IMR-90 (cell line): ENCODE results near the gene SLC10A3. TPM values are rescaled to one million over a fixed set of nuclear protein-coding genes. Genes with fewer than 3 reads are reported as not detected.

ENCODE experiments used
- ATAC-seq: fragments of 200-7000 bp; cut with Tn5 transposase; 2 replicates; pipeline ENCODE4 v1.9.1; 2020; ENCODE audit warnings: low read depth, mild to moderate bottlenecking, moderate library complexity
- BruUV-seq: library from RNA; stranded (reverse); fragments of 400-500 nt; replicated peaks from 2 replicates; lab custom pipeline; 2021; lab: Mats Ljungman, UMichigan
- CTCF ChIA-PET: fragments of 300-600 bp; formaldehyde crosslinking; extraction: SDS; loops from one replicate; lab custom pipeline; 2021; ENCODE audit warnings: antibody characterized with exemption; lab: Yijun Ruan, JAX
- POLR2A ChIA-PET: fragments of 300-600 bp; sonication (Branson Sonifier 250); formaldehyde crosslinking; loops from one replicate; lab custom pipeline; 2022; ENCODE audit warnings: antibody characterized with exemption; ENCODE audit not compliant: unreplicated experiment; lab: Charles Lee
- DNase-seq: peaks from one replicate; pipeline ENCODE4 v3.0.0; 2013
- H2AFZ ChIP-seq: replicated peaks from 2 replicates; pipeline ENCODE3; 2013; ENCODE audit warnings: low read length, mild to moderate bottlenecking; ENCODE audit not compliant: poor library complexity
- H2AK5ac ChIP-seq: 2 replicates; pipeline ENCODE4 v1.6.1; 2013; ENCODE audit warnings: low read depth, low read length, inconsistent platforms
- H2AK9ac ChIP-seq: replicated peaks from 2 replicates; pipeline ENCODE3; 2013; ENCODE audit warnings: mild to moderate bottlenecking, low read depth, low read length, moderate library complexity; ENCODE audit not compliant: poor library complexity
- H2BK120ac ChIP-seq: 2 replicates; pipeline ENCODE4 v1.6.1; 2013; ENCODE audit warnings: low read depth, low read length, inconsistent platforms
- H2BK15ac ChIP-seq: 3 replicates; pipeline ENCODE4 v1.6.1; 2013; ENCODE audit warnings: low read depth, low read length, inconsistent platforms
- H2BK20ac ChIP-seq: 2 replicates; pipeline ENCODE4 v1.6.1; 2013; ENCODE audit warnings: low read depth, mild to moderate bottlenecking, inconsistent platforms, low read length, moderate library complexity
- H2BK5ac ChIP-seq: 2 replicates; pipeline ENCODE4 v1.6.1; 2013; ENCODE audit warnings: mild to moderate bottlenecking, low read depth, low read length, inconsistent platforms; ENCODE audit not compliant: poor library complexity, severe bottlenecking
- H3K14ac ChIP-seq: replicated peaks from 2 replicates; pipeline ENCODE4 v1.6.1; 2013; ENCODE audit warnings: low read depth, low read length, inconsistent platforms
- H3K18ac ChIP-seq: 2 replicates; pipeline ENCODE4 v1.6.1; 2013; ENCODE audit warnings: low read depth, low read length, control low read depth
- H3K23ac ChIP-seq: 2 replicates; pipeline ENCODE4 v1.6.1; 2013; ENCODE audit warnings: low read depth, low read length, inconsistent platforms
- H3K27ac ChIP-seq: 2 replicates; pipeline ENCODE4 v1.5.1; 2013; ENCODE audit warnings: mild to moderate bottlenecking, control low read depth, low read length; ENCODE audit not compliant: insufficient read depth
- H3K27me3 ChIP-seq: 2 replicates; pipeline ENCODE4 v1.6.1; 2013; ENCODE audit warnings: low read length; ENCODE audit not compliant: control insufficient read depth, insufficient read depth
- H3K36me3 ChIP-seq: 2 replicates; pipeline ENCODE4 v1.6.1; 2013; ENCODE audit warnings: low read length, mixed read lengths; ENCODE audit not compliant: control insufficient read depth, insufficient read depth
- H3K4ac ChIP-seq: 2 replicates; pipeline ENCODE4 v1.6.1; 2013; ENCODE audit warnings: low read depth, low read length, inconsistent platforms
- H3K4me1 ChIP-seq: 2 replicates; pipeline ENCODE4 v1.6.1; 2013; ENCODE audit warnings: low read length, mixed read lengths; ENCODE audit not compliant: control insufficient read depth, insufficient read depth
- H3K4me2 ChIP-seq: 2 replicates; pipeline ENCODE4 v1.6.1; 2013; ENCODE audit warnings: low read depth, mild to moderate bottlenecking, control low read depth, low read length, moderate library complexity
- H3K4me3 ChIP-seq: 2 replicates; pipeline ENCODE4 v1.5.1; 2013; ENCODE audit warnings: low read depth, mild to moderate bottlenecking, control low read depth, low read length, moderate library complexity; ENCODE audit not compliant: insufficient read depth
- H3K56ac ChIP-seq: 2 replicates; pipeline ENCODE4 v1.6.1; 2013; ENCODE audit warnings: low read length, inconsistent platforms; ENCODE audit not compliant: insufficient read depth; ENCODE audit errors: extremely low read depth
- H3K79me1 ChIP-seq, 2 experiments: 2 replicates each; pipeline ENCODE4 v1.6.1; 2013; ENCODE audit warnings: low read length in 2 of 2, inconsistent platforms in 1 of 2, low read depth in 1 of 2
- H3K9ac ChIP-seq: 2 replicates; pipeline ENCODE4 v1.6.1; 2013; ENCODE audit warnings: low read depth, low read length, control low read depth
- H3K9me1 ChIP-seq: 2 replicates; pipeline ENCODE4 v1.6.1; 2013; ENCODE audit warnings: low read length, inconsistent platforms; ENCODE audit not compliant: insufficient read depth
- H3K9me3 ChIP-seq: 2 replicates; pipeline ENCODE4 v1.6.1; 2013; ENCODE audit warnings: low read length; ENCODE audit not compliant: control insufficient read depth, insufficient read depth
- H4K20me1 ChIP-seq: 2 replicates; pipeline ENCODE4 v1.6.1; 2013; ENCODE audit warnings: low read length, inconsistent platforms; ENCODE audit not compliant: insufficient read depth
- H4K5ac ChIP-seq: 2 replicates; pipeline ENCODE4 v1.6.1; 2013; ENCODE audit warnings: mild to moderate bottlenecking, low read depth, low read length, control low read depth
- H4K8ac ChIP-seq, 2 experiments: 2 replicates each; pipeline ENCODE4 v1.6.1; 2013; ENCODE audit warnings: low read depth in 2 of 2, low read length in 2 of 2, control low read depth in 1 of 2, inconsistent platforms in 1 of 2
- H4K91ac ChIP-seq: 2 replicates; pipeline ENCODE4 v1.6.1; 2013; ENCODE audit warnings: low read depth, low read length, inconsistent platforms; ENCODE audit not compliant: insufficient read depth
- BHLHE40 ChIP-seq: fragments of 150-350 bp; IDR thresholded peaks from 2 replicates; pipeline ENCODE4 v1.6.1; 2016; ENCODE audit warnings: mild to moderate bottlenecking, low read depth, low read length
- CHD1 ChIP-seq: IDR thresholded peaks from 2 replicates; pipeline ENCODE4 v1.6.1; 2012; ENCODE audit warnings: low read depth, low read length, improper control_type of control experiment
- FOS ChIP-seq: fragments of 150-350 bp; IDR thresholded peaks from 2 replicates; pipeline ENCODE4 v1.6.1; 2016; ENCODE audit warnings: low read depth, low read length
- MAFK ChIP-seq: IDR thresholded peaks from 2 replicates; pipeline ENCODE4 v1.6.1; 2012; ENCODE audit warnings: low read depth, low read length, improper control_type of control experiment
- MAZ ChIP-seq: IDR thresholded peaks from 2 replicates; pipeline ENCODE4 v1.6.1; 2012; ENCODE audit warnings: low read depth, mild to moderate bottlenecking, low read length, improper control_type of control experiment, moderate library complexity, borderline replicate concordance
- MXI1 ChIP-seq: IDR thresholded peaks from 2 replicates; pipeline ENCODE4 v1.6.1; 2012; ENCODE audit warnings: low read depth, mild to moderate bottlenecking, low read length, moderate library complexity, borderline replicate concordance
- NFE2L2 ChIP-seq: fragments of 150-350 bp; IDR thresholded peaks from 2 replicates; pipeline ENCODE4 v1.6.1; 2016; ENCODE audit warnings: low read depth, mild to moderate bottlenecking, low read length
- POLR2A ChIP-seq: IDR thresholded peaks from 2 replicates; pipeline ENCODE4 v1.6.1; 2012; ENCODE audit warnings: mild to moderate bottlenecking, low read depth, low read length
- RAD21 ChIP-seq: IDR thresholded peaks from 2 replicates; pipeline ENCODE4 v1.6.1; 2012; ENCODE audit warnings: low read length, improper control_type of control experiment
- RCOR1 ChIP-seq: IDR thresholded peaks from 2 replicates; pipeline ENCODE4 v1.6.1; 2012; ENCODE audit warnings: mild to moderate bottlenecking, low read length, improper control_type of control experiment; ENCODE audit not compliant: insufficient replicate concordance
- WGBS, 2 experiments: methylation state at CpG; one replicate each; pipeline versions ENCODE4 v1.1.5 to v1.1.7; 2013; ENCODE audit warnings: missing lambda C conversion rate in 2 of 2; ENCODE audit not compliant: insufficient read length in 1 of 2; ENCODE audit errors: extremely low coverage in 2 of 2; 5-methylcytosine and 5-hydroxymethylcytosine counted together
- dilution Hi-C: fragments of 300-500 bp; cut with HindIII; formaldehyde crosslinking; loops from one replicate; pipeline ENCODE4 v1.14.3; 2018; ENCODE audit warnings: low sequenced_read_pairs; ENCODE audit not compliant: unreplicated experiment
- in situ Hi-C: fragments of 300-500 bp; cut with MboI; formaldehyde crosslinking; loops from 3 replicates; pipeline ENCODE4 v1.14.3; 2019; ENCODE audit warnings: low sequenced_read_pairs, inconsistent platforms, mixed read lengths
- intact Hi-C: fragments of 100-400 bp; cut with micrococcal nuclease; formaldehyde crosslinking; loops from 2 replicates; pipeline ENCODE4 v1.10.0; 2022
- polyA plus RNA-seq, 3 experiments: library from polyadenylated mRNA; depleted of rRNA; stranded (reverse); fragments of >200 nt; gene quantifications; 2 replicates each; pipeline ENCODE4 v1.2.3, GENCODE V29; 2012; ENCODE audit warnings: low replicate concordance in 1 of 3
- total RNA-seq: library from RNA; depleted of rRNA; stranded (reverse); fragments of >200 nt; gene quantifications from 2 replicates; pipeline ENCODE4 v1.2.3, GENCODE V29; 2012
- TF ChIP-seq, protein P1 (sequence below): conservative IDR thresholded peaks from 2 replicates; pipeline ENCODE4 v1.5.1; 2012; ENCODE audit warnings: mild to moderate bottlenecking, low read depth, low read length, improper control_type of control experiment
- TF ChIP-seq, protein P2 (sequence below): fragments of 150-350 bp; IDR thresholded peaks from 2 replicates; pipeline ENCODE4 v1.6.1; 2016; ENCODE audit warnings: low read depth, mild to moderate bottlenecking, low read length, moderate library complexity, borderline replicate concordance
- TF ChIP-seq, protein P3 (sequence below): fragments of 150-350 bp; IDR thresholded peaks from 2 replicates; pipeline ENCODE4 v1.6.1; 2017; ENCODE audit warnings: mild to moderate bottlenecking, antibody characterized with exemption, low read length, low read depth

Gene SLC10A3
- total and polyA plus RNA-seq, 2 of the 4 experiments (the other 2 are of a cell fraction): 15.2 to 24.6 TPM

DNA sequence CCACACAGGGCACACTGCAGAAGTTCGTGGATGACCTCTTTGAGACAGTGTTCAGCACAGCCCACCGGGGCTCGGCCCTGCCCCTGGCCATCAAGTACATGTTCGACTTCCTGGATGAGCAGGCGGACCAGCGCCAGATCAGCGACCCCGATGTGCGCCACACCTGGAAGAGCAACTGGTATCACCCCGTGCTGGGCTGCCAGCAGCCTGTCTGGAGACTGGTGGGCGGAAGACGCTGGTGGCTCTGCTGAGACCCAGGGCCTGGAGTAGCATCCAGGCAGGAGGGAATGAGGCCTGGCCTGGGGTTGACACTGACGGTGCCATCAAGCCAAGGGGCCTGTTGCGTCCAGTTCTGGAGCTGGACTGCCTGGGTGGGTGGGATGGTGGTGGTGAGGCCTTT, 20.0 kb downstream of the SLC10A3 start:
- peaks cover 67% of the 10 kb centered on the region for H3K36me3 ChIP-seq
- no peak for ATAC-seq

More for the DNA sequence above, 20.0 kb downstream of the SLC10A3 start:
- dilution Hi-C loops: no loop called here
- Histone ChIP-seq H3K9ac (no peak overlapping the region), H3K56ac (no peak overlapping the region), H3K4me2 (no peak overlapping the region), H2BK120ac (no peak overlapping the region), H2BK15ac (no peak overlapping the region), H3K9me3 (peaks cover 2% of the 10 kb centered on the region; the same call in 1 of the 2 replicates), H4K20me1 (no peaks in the 10 kb centered on the region; the same call in 1 of the 2 replicates), H4K8ac (no peak overlapping the region), H3K23ac (no peak overlapping the region), H3K4me1 (no peaks in the 10 kb centered on the region), H4K5ac (no peak overlapping the region), H3K14ac (no peak overlapping the region), H4K91ac (no peak overlapping the region), H3K9me1 (no peaks in the 10 kb centered on the region), H2AK5ac (no peak overlapping the region), H2BK20ac (no peak overlapping the region), H3K27ac (no peak overlapping the region), H3K4ac (no peak overlapping the region), H2AFZ (no peak overlapping the region), H3K4me3 (no peak overlapping the region), H3K79me1 (no peaks in the 10 kb centered on the region), H3K27me3 (no peaks in the 10 kb centered on the region), H2BK5ac (no peak overlapping the region), H2AK9ac (no peak overlapping the region), H3K18ac (no peak overlapping the region)
- 92% methylated on average over 9 of the region's 14 CpGs; no CpG with 5 or more reads in 1 of the 2 experiments for WGBS, 2 experiments
- intact Hi-C loops: no loop called here
- DNase-seq: no peak
- TF ChIP-seq NFE2L2 (no peak), MAFK (no peak), RAD21 (no peak), MXI1 (no peak), CHD1 (no peak), MAZ (no peak), POLR2A (no peak), FOS (no peak), RCOR1 (no peak), BHLHE40 (no peak)
- TF ChIP-seq, protein P1, sequence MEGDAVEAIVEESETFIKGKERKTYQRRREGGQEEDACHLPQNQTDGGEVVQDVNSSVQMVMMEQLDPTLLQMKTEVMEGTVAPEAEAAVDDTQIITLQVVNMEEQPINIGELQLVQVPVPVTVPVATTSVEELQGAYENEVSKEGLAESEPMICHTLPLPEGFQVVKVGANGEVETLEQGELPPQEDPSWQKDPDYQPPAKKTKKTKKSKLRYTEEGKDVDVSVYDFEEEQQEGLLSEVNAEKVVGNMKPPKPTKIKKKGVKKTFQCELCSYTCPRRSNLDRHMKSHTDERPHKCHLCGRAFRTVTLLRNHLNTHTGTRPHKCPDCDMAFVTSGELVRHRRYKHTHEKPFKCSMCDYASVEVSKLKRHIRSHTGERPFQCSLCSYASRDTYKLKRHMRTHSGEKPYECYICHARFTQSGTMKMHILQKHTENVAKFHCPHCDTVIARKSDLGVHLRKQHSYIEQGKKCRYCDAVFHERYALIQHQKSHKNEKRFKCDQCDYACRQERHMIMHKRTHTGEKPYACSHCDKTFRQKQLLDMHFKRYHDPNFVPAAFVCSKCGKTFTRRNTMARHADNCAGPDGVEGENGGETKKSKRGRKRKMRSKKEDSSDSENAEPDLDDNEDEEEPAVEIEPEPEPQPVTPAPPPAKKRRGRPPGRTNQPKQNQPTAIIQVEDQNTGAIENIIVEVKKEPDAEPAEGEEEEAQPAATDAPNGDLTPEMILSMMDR: no peak
- TF ChIP-seq, protein P2, sequence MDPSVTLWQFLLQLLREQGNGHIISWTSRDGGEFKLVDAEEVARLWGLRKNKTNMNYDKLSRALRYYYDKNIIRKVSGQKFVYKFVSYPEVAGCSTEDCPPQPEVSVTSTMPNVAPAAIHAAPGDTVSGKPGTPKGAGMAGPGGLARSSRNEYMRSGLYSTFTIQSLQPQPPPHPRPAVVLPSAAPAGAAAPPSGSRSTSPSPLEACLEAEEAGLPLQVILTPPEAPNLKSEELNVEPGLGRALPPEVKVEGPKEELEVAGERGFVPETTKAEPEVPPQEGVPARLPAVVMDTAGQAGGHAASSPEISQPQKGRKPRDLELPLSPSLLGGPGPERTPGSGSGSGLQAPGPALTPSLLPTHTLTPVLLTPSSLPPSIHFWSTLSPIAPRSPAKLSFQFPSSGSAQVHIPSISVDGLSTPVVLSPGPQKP: no peak
- TF ChIP-seq, protein P3, sequence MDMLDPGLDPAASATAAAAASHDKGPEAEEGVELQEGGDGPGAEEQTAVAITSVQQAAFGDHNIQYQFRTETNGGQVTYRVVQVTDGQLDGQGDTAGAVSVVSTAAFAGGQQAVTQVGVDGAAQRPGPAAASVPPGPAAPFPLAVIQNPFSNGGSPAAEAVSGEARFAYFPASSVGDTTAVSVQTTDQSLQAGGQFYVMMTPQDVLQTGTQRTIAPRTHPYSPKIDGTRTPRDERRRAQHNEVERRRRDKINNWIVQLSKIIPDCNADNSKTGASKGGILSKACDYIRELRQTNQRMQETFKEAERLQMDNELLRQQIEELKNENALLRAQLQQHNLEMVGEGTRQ: no peak
- ChIA-PET CTCF (no interaction called here), POLR2A (no interaction called here)
- no TSS peak for BruUV-seq
- in situ Hi-C loops: no loop called here
